ENCODE results near the gene TMEM52. TPM values are rescaled to one million over a fixed set of nuclear protein-coding genes. Genes with fewer than 3 reads are reported as not detected.

Gene TMEM52
- total RNA-seq, 2 experiments from 2014 or later, result 1.7 to 2.5 TPM

GRCh38 chr1:1957533-1957961 lies 38.5 kb upstream of the TMEM52 start:
- intact Hi-C loops (cut with micrococcal nuclease; ENCODE audit: unreplicated experiment), result no loop called here

DNA sequence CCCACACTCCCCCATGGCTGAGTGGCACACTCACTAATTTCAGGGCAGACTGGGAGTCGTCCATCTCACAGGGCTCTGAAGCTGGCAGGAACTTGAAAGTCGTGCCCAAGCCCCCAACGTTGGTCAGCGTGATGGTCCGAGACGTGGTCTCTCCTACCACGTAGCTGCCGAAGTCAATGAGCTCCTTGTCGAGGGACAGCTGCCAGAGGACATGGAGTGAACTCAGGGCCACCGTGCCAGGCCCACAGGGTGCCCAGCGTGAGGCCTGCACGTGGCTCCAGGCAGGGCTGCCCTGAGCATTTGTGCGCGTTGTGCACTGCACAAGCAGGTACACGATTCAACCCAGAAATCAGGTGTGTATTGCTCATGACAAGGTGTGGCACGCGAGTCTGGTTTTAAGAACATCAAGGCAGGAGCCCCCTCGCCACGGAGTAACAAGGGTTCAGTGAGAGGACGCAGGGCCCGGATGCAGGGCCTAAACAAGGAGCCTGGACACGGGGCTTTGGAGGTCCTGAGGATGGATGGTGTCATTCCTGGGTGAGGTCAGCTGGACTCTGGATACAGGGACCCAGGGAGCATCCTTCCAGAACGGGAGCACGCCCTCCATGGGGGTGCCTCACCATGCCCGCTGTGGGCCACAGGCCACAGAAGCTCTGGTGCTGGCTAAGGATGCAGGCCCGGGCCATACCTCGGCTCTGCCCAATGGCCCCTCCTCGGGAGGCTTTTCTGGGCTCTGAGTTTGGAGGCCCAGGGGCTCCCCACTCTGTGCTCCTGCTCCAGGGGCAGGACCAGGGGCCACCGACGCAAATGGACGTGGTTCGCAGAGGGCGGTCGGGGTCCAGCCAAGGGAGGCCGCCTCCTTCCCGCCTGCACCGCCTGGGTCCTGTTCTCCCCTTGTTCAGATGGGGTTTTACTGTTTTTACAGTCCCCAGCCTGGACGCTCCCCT lies 37.8 kb upstream of the TMEM52 start:
- H3K79me2 ChIP-seq (ENCODE audit: insufficient read depth, low read depth, low read length), result no peaks in the 10 kb centered on the region
- no peaks in the 10 kb centered on the region for H3K36me3 ChIP-seq (ENCODE audit: insufficient read depth, low read length)
- ChIA-PET CTCF (ENCODE audit: unreplicated experiment) (interaction anchor here (0.6 kb wide), 1 partner anchor 88 kb away, joined by 3 read pairs; no protein-coding TSS in a partner anchor), POLR2A (no interaction called here)
- no peak overlapping the region for H2AFZ ChIP-seq (ENCODE audit: low read length)
- no peaks in the 10 kb centered on the region for H3K4me1 ChIP-seq (ENCODE audit: insufficient read depth, low read length, poor library complexity, severe bottlenecking)
- H3K9me3 ChIP-seq (ENCODE audit: low read length), result no peaks in the 10 kb centered on the region
- H3K4me3 ChIP-seq (ENCODE audit: low read depth, low read length, poor library complexity, severe bottlenecking), result no peak overlapping the region
- H4K20me1 ChIP-seq (ENCODE audit: insufficient read depth, low read length), result no peaks in the 10 kb centered on the region
- no peak for DNase-seq (ENCODE audit: low spot score)
- no peak overlapping the region for H3K27ac ChIP-seq (ENCODE audit: low read depth, low read length, poor library complexity, severe bottlenecking)
- H3K9me2 ChIP-seq (ENCODE audit: insufficient read depth, low read length), result no peaks in the 10 kb centered on the region
- BruUV-seq (replicated peaks), result no TSS peak
- no peak for TF ChIP-seq EZH2phosphoT487 (IDR thresholded peaks at IDR 0.05; ENCODE audit: borderline replicate concordance, low read depth, low read length)
- TF ChIP-seq, protein P1, sequence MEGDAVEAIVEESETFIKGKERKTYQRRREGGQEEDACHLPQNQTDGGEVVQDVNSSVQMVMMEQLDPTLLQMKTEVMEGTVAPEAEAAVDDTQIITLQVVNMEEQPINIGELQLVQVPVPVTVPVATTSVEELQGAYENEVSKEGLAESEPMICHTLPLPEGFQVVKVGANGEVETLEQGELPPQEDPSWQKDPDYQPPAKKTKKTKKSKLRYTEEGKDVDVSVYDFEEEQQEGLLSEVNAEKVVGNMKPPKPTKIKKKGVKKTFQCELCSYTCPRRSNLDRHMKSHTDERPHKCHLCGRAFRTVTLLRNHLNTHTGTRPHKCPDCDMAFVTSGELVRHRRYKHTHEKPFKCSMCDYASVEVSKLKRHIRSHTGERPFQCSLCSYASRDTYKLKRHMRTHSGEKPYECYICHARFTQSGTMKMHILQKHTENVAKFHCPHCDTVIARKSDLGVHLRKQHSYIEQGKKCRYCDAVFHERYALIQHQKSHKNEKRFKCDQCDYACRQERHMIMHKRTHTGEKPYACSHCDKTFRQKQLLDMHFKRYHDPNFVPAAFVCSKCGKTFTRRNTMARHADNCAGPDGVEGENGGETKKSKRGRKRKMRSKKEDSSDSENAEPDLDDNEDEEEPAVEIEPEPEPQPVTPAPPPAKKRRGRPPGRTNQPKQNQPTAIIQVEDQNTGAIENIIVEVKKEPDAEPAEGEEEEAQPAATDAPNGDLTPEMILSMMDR (conservative IDR thresholded peaks at IDR 0.05; ENCODE audit: low read length), result no peak
- intact Hi-C loops (cut with micrococcal nuclease; ENCODE audit: unreplicated experiment), result no loop called here
- H3K4me2 ChIP-seq (ENCODE audit: low read length), result no peak overlapping the region

More at GRCh38 chr1:1957533-1957961, 38.5 kb upstream of the TMEM52 start:
- POLR2A ChIA-PET, result no interaction called here
- DNase-seq (ENCODE audit: low spot score), result no peak
- CTCF ChIA-PET (ENCODE audit: unreplicated experiment), result no interaction called here
- no TSS peak for BruUV-seq (replicated peaks)
- Histone ChIP-seq H3K9me3 (ENCODE audit: low read length) (no peaks in the 10 kb centered on the region), H3K4me3 (ENCODE audit: low read depth, low read length, poor library complexity, severe bottlenecking) (no peak overlapping the region), H3K79me2 (ENCODE audit: insufficient read depth, low read depth, low read length) (no peaks in the 10 kb centered on the region), H2AFZ (ENCODE audit: low read length) (no peak overlapping the region), H3K9me2 (ENCODE audit: insufficient read depth, low read length) (no peaks in the 10 kb centered on the region), H3K27ac (ENCODE audit: low read depth, low read length, poor library complexity, severe bottlenecking) (no peak overlapping the region), H3K36me3 (ENCODE audit: insufficient read depth, low read length) (no peaks in the 10 kb centered on the region), H3K4me1 (ENCODE audit: insufficient read depth, low read length, poor library complexity, severe bottlenecking) (no peaks in the 10 kb centered on the region), H3K4me2 (ENCODE audit: low read length) (no peak overlapping the region), H4K20me1 (ENCODE audit: insufficient read depth, low read length) (no peaks in the 10 kb centered on the region)
- TF ChIP-seq, protein P1 (conservative IDR thresholded peaks at IDR 0.05; ENCODE audit: low read length), result no peak
- no peak for TF ChIP-seq EZH2phosphoT487 (IDR thresholded peaks at IDR 0.05; ENCODE audit: borderline replicate concordance, low read depth, low read length)

GRCh38 chr1:1956101-1956500 lies 37.0 kb upstream of the TMEM52 start:
- H3K9me3 ChIP-seq (ENCODE audit: low read length), result peaks cover 2% of the 10 kb centered on the region; the same call in 1 of the 2 replicates
- ChIA-PET POLR2A (no interaction called here), CTCF (ENCODE audit: unreplicated experiment) (interaction anchor here (0.6 kb wide), 1 partner anchor 89 kb away, joined by 3 read pairs; no protein-coding TSS in a partner anchor)
- H3K4me1 ChIP-seq (ENCODE audit: insufficient read depth, low read length, poor library complexity, severe bottlenecking), result no peaks in the 10 kb centered on the region
- no peaks in the 10 kb centered on the region for H3K79me2 ChIP-seq (ENCODE audit: insufficient read depth, low read depth, low read length)
- H3K36me3 ChIP-seq (ENCODE audit: insufficient read depth, low read length), result no peaks in the 10 kb centered on the region
- DNase-seq (ENCODE audit: low spot score), result no peak
- H3K4me3 ChIP-seq (ENCODE audit: low read depth, low read length, poor library complexity, severe bottlenecking), result no peak overlapping the region
- intact Hi-C loops (cut with micrococcal nuclease; ENCODE audit: unreplicated experiment), result no loop called here
- no peak overlapping the region for H3K4me2 ChIP-seq (ENCODE audit: low read length)
- no peak overlapping the region for H3K27ac ChIP-seq (ENCODE audit: low read depth, low read length, poor library complexity, severe bottlenecking)
- no TSS peak for BruUV-seq (replicated peaks)
- no peaks in the 10 kb centered on the region for H4K20me1 ChIP-seq (ENCODE audit: insufficient read depth, low read length)
- TF ChIP-seq, protein P1 (conservative IDR thresholded peaks at IDR 0.05; ENCODE audit: low read length), result no peak
- TF ChIP-seq EZH2phosphoT487 (IDR thresholded peaks at IDR 0.05; ENCODE audit: borderline replicate concordance, low read depth, low read length), result no peak
- H2AFZ ChIP-seq (ENCODE audit: low read length), result no peak overlapping the region
- H3K9me2 ChIP-seq (ENCODE audit: insufficient read depth, low read length), result no peaks in the 10 kb centered on the region
